ENCODE measurements around the gene CDK14. TPM values are rescaled to one million over a fixed set of nuclear protein-coding genes. Genes with fewer than 3 reads are reported as not detected.

CDK14 gene
- total RNA-seq, 1 experiment from 2014 or later, result 57.9 TPM

DNA sequence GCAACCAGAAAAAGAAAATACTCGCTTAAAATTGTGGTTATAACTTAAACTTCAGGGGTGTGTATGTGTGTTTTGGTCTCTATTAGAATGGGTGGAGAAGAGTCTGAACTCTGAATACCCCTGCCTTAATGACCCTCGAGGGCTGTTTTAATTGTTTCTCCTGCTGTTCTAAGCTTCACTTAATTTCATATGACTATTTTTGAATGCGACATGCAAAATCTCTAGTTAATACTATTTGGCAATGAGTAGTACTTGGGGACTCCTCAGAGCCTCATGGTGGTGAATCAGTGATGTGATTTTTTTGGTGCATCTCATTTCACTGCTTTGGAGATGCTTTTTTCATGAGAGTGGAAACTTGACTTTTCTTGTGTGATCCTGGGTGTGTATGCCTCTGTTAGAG, 178.6 kb downstream of the CDK14 start:
- Mint-ChIP-seq H3K4me3 (no peak overlapping the region), H3K27ac (no peak overlapping the region), H3K4me1 (no peaks in the 10 kb centered on the region), H3K36me3 (peaks cover 6% of the 10 kb centered on the region; the same call in 1 of the 2 replicates), H3K9me3 (peaks cover 7% of the 10 kb centered on the region), H3K27me3 (ENCODE audit: low read depth) (no peaks in the 10 kb centered on the region)
- ChIA-PET POLR2A (no interaction called here), CTCF (no interaction called here)
- no peak for DNase-seq (ENCODE audit: low spot score)
- no peak for ATAC-seq
- TF ChIP-seq TCF7 (CRISPR knock-in tag; IDR thresholded peaks at IDR 0.05; ENCODE audit: low read depth), result no peak
- no peak for TF ChIP-seq ZSCAN18 (CRISPR knock-in tag; IDR thresholded peaks at IDR 0.05)
- no peak for TF ChIP-seq ZNF416 (CRISPR knock-in tag; IDR thresholded peaks at IDR 0.05)
- no peak for TF ChIP-seq ARID4B (CRISPR knock-in tag; IDR thresholded peaks at IDR 0.05; ENCODE audit: borderline replicate concordance)
- TF ChIP-seq ETV6 (CRISPR knock-in tag; IDR thresholded peaks at IDR 0.05), result no peak
- TF ChIP-seq CREB1 (CRISPR knock-in tag; IDR thresholded peaks at IDR 0.05), result no peak
- TF ChIP-seq GTF2I (CRISPR knock-in tag; conservative IDR thresholded peaks at IDR 0.05), result no peak
- TF ChIP-seq ESRRA (CRISPR knock-in tag; IDR thresholded peaks at IDR 0.05; ENCODE audit: borderline replicate concordance), result no peak
- no peak for TF ChIP-seq EMX1 (CRISPR knock-in tag; IDR thresholded peaks at IDR 0.05)
- no peak for TF ChIP-seq SP1 (CRISPR knock-in tag; conservative IDR thresholded peaks at IDR 0.05)
- TF ChIP-seq, protein P1, sequence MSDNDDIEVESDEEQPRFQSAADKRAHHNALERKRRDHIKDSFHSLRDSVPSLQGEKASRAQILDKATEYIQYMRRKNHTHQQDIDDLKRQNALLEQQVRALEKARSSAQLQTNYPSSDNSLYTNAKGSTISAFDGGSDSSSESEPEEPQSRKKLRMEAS (CRISPR knock-in tag; IDR thresholded peaks at IDR 0.05), result no peak
- TF ChIP-seq HMGA2 (CRISPR knock-in tag; IDR thresholded peaks at IDR 0.05), result no peak
- TF ChIP-seq NR3C1 (CRISPR knock-in tag; conservative IDR thresholded peaks at IDR 0.05; ENCODE audit: low read depth), result no peak
- no peak for TF ChIP-seq ATF1 (CRISPR knock-in tag; IDR thresholded peaks at IDR 0.05)
- no peak for TF ChIP-seq MYBL2 (CRISPR knock-in tag; IDR thresholded peaks at IDR 0.05)
- no peak for TF ChIP-seq CBFB (CRISPR knock-in tag; IDR thresholded peaks at IDR 0.05; ENCODE audit: low read depth)

DNA sequence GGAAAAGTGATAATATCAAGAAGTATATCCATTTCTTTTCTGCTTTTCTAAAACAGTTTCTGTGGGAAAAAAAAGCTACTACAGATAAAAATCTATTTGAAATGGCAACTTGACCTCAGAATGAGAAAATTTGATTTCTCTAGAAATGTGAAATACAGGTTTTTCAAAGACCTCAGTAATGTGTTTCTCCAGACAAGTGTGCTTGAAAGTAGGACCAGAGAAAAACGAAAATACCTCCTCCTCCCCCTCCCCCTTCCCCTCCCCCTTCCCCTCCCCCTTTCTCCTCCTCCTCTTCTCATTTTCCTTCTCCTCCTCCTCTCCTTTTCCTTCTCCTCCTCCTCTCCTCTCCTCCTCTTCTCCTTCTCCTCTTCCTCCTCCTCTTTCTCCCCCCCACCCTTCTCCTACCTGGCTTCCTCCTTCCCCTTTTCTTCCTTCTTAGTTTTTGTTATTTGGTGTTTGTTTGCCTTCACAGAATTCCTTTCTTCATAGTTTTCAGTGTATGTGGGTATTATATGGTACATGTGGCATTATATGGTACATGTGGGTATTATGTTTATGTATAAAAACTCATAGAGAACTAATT, 179.4 kb downstream of the CDK14 start:
- ChIA-PET CTCF (no interaction called here), POLR2A (no interaction called here)
- ATAC-seq (no peak), DNase-seq (ENCODE audit: low spot score) (no peak)
- Mint-ChIP-seq H3K36me3 (peaks cover 10% of the 10 kb centered on the region), H3K4me3 (no peak overlapping the region), H3K27ac (no peak overlapping the region), H3K27me3 (ENCODE audit: low read depth) (no peaks in the 10 kb centered on the region), H3K4me1 (no peaks in the 10 kb centered on the region), H3K9me3 (peaks cover 11% of the 10 kb centered on the region)
- TF ChIP-seq ELF4 (CRISPR knock-in tag; IDR thresholded peaks at IDR 0.05; ENCODE audit: low read depth) (no peak), RELA (CRISPR knock-in tag; IDR thresholded peaks at IDR 0.05; ENCODE audit: borderline replicate concordance) (no peak), NFYB (CRISPR knock-in tag; conservative IDR thresholded peaks at IDR 0.05; ENCODE audit: low read depth) (no peak), TCF7 (CRISPR knock-in tag; IDR thresholded peaks at IDR 0.05; ENCODE audit: low read depth) (no peak), PRRX2 (CRISPR knock-in tag; IDR thresholded peaks at IDR 0.05) (no peak), NR3C1 (CRISPR knock-in tag; conservative IDR thresholded peaks at IDR 0.05; ENCODE audit: low read depth) (no peak), ZMAT4 (CRISPR knock-in tag; IDR thresholded peaks at IDR 0.05) (no peak)
- TF ChIP-seq, protein P2, sequence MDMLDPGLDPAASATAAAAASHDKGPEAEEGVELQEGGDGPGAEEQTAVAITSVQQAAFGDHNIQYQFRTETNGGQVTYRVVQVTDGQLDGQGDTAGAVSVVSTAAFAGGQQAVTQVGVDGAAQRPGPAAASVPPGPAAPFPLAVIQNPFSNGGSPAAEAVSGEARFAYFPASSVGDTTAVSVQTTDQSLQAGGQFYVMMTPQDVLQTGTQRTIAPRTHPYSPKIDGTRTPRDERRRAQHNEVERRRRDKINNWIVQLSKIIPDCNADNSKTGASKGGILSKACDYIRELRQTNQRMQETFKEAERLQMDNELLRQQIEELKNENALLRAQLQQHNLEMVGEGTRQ (CRISPR knock-in tag; IDR thresholded peaks at IDR 0.05), result no peak
- TF ChIP-seq, protein P3, sequence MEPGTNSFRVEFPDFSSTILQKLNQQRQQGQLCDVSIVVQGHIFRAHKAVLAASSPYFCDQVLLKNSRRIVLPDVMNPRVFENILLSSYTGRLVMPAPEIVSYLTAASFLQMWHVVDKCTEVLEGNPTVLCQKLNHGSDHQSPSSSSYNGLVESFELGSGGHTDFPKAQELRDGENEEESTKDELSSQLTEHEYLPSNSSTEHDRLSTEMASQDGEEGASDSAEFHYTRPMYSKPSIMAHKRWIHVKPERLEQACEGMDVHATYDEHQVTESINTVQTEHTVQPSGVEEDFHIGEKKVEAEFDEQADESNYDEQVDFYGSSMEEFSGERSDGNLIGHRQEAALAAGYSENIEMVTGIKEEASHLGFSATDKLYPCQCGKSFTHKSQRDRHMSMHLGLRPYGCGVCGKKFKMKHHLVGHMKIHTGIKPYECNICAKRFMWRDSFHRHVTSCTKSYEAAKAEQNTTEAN (CRISPR knock-in tag; IDR thresholded peaks at IDR 0.05), result no peak
